Suppressor macrophage (primary cell): ENCODE data around the gene HOXD4.

Source experiments
- DNase-seq, 4 experiments: peaks; one replicate each; pipeline ENCODE4 v3.0.0-alpha.2; 2020 to 2022

Gene HOXD4

GRCh38 chr2:176114120-176114929, 37.0 kb upstream of the HOXD4 start:
- no peak for DNase-seq

GRCh38 chr2:176114930-176115625, 36.3 kb upstream of the HOXD4 start:
- no peak for DNase-seq

DNA sequence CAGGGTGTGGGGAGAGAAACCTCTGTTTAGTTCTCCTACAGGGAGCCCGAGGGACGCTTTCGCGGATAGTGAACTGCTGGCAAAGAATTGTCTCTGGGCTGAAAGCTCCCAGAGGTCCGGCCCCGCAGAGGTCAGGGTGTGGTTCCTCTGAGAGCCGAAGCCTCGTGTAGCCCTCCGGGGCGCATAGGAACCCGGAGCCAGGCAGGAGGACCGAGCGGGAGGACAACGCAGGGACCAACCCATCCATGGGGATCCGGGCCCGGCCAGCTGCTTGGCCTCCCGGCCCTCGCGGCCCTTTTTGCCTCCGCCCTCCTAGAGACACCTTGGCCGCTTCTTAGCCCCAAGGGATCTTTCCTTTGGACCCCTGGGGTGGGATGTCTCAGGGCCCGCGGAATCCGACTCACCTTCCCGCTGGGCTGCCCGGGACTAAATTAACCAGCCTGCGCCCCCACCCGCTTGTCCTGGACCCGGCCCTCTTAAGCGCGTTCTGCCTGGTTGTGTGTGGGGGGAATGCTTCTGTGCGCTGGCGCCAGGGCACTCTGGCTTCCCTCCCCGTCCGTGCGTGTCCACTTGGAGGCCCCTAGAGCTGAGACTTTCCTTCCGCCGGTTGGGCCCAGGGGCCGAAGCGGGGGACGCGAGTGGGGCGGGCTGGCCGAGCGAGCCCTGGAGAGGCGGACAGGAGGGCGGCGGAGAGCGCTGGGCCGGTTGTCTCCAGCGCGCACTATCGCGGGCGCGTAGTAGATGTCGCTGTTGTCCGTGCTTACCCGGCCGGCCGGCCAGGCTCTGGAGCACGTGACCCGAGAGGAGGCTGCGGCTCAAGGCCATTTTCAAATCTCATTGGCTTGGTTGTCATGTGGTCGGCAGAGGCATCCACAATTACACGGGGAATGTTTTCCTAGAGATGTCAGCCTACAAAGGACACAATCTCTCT, 35.2 kb upstream of the HOXD4 start, which contains the start of gene HOXD10:
TSS of gene HOXD10 (plus strand) at position 896 of the 931 bp plus-strand sequence. CDS start 56 bp downstream, outside the sequence.
- no peak for DNase-seq

- no peak for DNase-seq
Measured at GRCh38 chr2:176117162-176117822, 34.1 kb upstream of the HOXD4 start.

DNA sequence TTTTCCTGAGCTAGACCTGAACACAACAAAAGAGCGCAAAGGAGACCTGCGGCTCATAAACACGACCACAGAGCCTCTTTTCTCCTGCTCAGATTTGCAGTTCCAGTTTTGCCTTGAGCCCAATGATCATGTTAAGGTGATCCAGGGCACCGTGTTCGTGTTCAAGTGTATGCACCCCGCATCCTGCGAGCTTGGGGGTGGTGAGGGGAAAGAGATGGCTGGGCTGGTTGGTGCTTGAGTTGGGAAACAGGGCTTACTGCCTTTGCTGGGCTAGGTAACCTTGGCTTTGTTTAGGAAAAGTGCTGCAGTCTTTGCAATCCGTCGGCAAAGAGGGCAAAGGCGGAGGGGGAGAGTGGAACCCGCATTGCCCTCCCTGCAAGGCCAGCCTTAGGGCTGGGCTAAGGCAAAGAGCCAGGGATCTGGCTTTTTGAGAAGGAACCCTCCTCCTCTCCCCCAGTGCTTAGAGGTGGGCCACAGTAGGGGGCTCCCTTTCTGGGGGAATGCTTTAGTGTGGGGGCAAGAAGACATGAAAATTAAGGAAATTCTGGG, 33.5 kb upstream of the HOXD4 start:
- no peak for DNase-seq

GRCh38 chr2:176118601-176119339, 32.6 kb upstream of the HOXD4 start:
- DNase-seq, result peak in 3 of 4 experiments; percentile 42 to 58 (median 57)

DNA sequence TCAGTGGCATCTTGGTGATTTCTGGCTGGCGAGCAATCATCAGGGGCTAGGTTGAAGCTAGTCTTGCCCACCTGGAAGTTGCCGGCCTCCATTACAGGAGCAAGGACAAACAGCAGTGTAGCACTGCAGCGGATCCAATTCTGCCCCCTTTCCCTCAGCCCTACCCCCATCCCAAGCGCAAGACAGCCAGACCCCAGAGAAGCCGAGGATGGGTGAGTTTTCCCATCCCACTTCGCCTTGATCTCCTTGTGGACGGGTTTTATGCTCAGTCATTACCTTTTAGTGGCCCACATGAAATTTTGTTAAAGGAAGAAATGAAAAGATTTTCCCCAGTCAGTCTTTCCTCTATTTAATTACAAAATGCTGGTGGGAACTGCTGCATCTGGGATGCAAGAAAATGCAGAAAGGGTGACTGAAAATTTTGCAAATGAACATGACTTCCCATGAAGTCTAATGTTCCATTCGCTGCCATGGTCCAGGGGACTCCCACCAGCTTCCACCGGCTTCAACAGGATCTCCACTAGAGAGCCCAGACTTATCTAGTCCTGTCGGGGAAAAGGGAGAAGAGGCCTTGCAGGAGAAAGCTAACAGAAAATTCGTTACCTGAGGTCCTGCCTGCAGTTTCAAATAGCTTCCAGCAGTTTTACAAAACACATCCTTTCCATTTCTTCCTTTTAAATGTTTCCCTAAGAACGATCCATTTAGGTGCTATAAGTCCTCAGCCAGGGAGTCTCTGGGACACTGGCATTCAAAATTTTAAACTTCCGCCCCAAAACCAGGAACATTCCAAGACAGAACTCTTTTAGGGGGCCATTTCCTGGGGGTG, 30.8 kb upstream of the HOXD4 start:
- DNase-seq, result no peak

DNA sequence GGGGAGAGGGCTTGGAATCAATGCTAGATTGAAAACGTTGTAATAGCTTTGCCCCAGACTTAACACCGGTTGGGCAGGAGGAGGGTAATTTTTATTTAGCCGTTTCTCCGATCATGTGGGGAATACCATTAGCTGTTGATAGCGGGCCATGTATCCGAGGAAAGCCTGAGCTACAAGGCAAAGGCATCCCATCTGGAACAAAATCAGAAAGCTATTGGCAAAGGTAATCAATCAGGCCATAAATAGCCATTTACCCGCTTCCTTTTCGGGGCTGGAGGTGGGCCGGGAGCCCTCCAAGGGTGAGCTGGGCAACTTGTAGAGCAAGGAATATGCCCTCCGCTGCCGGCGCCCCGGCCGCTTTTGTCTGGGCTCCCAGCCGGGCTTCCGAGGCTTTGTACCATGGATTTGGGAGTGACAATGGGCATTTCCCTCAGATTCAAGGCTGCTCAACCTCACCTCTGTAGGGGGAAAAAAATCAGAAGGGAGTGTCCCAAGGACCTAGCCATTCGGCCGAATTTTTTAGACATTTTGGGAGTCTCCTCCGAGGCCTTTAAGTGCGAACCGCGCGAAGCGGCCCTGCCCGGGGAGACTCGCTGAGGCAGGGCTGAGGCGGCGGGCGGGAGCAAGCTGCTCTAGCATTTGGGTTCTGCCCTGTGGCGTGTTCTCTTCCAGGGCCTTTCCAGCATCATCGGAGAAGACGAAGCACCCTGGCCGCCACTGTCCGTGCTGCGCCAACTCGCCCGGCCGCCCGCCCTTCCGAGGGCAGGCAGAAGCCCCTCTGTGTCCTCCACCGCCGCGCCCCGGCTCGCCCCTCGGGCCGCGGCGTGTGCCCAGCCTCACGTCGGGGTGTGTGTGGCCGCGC, 29.9 kb upstream of the HOXD4 start:
- no peak for DNase-seq

- peak in 1 of 4 experiments; percentile 18 for DNase-seq
Measured at GRCh38 chr2:176122052-176122682, 29.2 kb upstream of the HOXD4 start.

GRCh38 chr2:176122683-176123410, 28.5 kb upstream of the HOXD4 start, which contains the start of gene HOXD9:
Gene HOXD9 (plus strand): TSS chr2:176122719. CDS start chr2:176122769, 50 bp downstream.
- peak in 2 of 4 experiments; percentile 34 to 44 for DNase-seq

DNA sequence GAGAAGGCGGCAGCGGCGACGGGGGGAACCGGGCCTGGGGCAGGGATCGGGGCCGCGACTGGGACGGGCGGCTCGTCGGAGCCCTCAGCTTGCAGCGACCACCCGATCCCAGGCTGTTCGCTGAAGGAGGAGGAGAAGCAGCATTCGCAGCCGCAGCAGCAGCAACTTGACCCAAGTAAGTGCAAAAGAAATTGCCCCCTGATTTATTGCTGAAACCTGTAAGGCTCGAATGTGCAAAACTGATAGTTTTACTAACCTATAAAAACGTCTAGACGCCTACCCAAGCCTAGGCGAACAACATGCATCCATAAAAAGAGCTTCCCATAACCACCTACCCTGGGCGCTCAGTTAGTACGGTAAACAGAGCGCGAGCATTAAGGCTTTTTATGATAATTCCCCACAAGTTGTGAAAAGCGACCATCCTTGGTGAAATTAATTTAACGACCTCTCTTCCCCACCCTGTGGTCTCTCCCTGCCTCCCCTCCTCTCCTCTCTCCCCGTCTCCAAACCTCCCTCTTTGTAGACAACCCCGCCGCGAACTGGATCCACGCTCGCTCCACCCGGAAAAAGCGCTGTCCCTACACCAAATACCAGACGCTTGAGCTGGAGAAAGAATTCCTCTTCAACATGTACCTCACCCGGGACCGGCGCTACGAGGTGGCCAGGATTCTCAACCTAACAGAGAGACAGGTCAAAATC, 27.8 kb upstream of the HOXD4 start:
- no peak for DNase-seq

GRCh38 chr2:176124110-176124946, 27.0 kb upstream of the HOXD4 start:
- DNase-seq, result no peak

GRCh38 chr2:176124947-176125771, 26.2 kb upstream of the HOXD4 start:
- no peak for DNase-seq

DNA sequence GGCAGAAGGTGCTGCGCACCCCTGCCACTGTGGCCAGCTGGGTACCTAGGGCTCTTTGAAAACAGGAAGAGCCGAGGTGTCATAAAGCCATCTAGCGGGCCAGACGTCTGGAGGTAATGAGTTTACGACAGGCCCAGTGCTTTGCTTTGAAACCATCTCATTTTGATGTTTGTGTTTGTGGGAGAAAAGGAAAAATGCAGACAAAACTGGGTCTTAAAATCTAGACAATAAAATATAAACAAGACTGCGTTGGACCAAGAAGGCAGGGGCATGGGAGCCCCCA, 25.6 kb upstream of the HOXD4 start:
- DNase-seq, result no peak
